CD4-positive, alpha-beta memory T cell (primary cell): ENCODE results near the gene PAEP. TPM values are rescaled to one million over a fixed set of nuclear protein-coding genes. Genes with fewer than 3 reads are reported as not detected.

Source experiments
- CTCF ChIA-PET: fragments of 350-600 bp; sonication (Branson Sonifier 250); formaldehyde crosslinking; loops from one replicate; lab custom pipeline; 2021; ENCODE audit warnings: inconsistent platforms; ENCODE audit not compliant: partially characterized antibody; lab: Charles Lee
- POLR2A ChIA-PET: fragments of 350-600 bp; sonication (Branson Sonifier 250); formaldehyde crosslinking; loops from one replicate; lab custom pipeline; 2021; ENCODE audit not compliant: partially characterized antibody; lab: Charles Lee
- DNase-seq, 5 donors: peaks; one replicate each; pipeline versions ENCODE4 v3.0.0 to v3.0.0-alpha.2; 2020 to 2022; ENCODE audit warnings: mixed read lengths in 1 of 5
- H3K27ac ChIP-seq: one replicate; pipeline ENCODE4 v1.7.0; 2013; ENCODE audit warnings: low read depth, low read length
- H3K27me3 ChIP-seq: 2 replicates; pipeline ENCODE4 v1.7.0; 2013; ENCODE audit warnings: mild to moderate bottlenecking, low read length, moderate library complexity; ENCODE audit not compliant: insufficient read depth
- H3K36me3 ChIP-seq: 2 replicates; pipeline ENCODE4 v1.7.0; 2013; ENCODE audit warnings: mild to moderate bottlenecking, low read length, moderate library complexity; ENCODE audit not compliant: insufficient read depth
- H3K4me1 ChIP-seq: 2 replicates; pipeline ENCODE4 v1.7.0; 2013; ENCODE audit warnings: mild to moderate bottlenecking, low read length, moderate library complexity; ENCODE audit not compliant: insufficient read depth
- H3K4me3 ChIP-seq, 2 donors: one replicate each; pipeline ENCODE4 v1.7.0; 2013; ENCODE audit warnings: low read length in 2 of 2, mild to moderate bottlenecking in 1 of 2
- H3K9me3 ChIP-seq, 2 donors: one replicate each; pipeline ENCODE4 v1.7.0; 2013; ENCODE audit warnings: low read length in 2 of 2, control low read depth in 1 of 2; ENCODE audit not compliant: control insufficient read depth in 1 of 2
- H3K27ac Mint-ChIP-seq, 7 donors: one replicate each; pipeline ENCODE4 v1.8.0; 2020 to 2021; ENCODE audit warnings: mixed read lengths in 7 of 7, mild to moderate bottlenecking in 6 of 7, inconsistent platforms in 3 of 7, moderate library complexity in 3 of 7
- H3K27me3 Mint-ChIP-seq, 2 donors: one replicate each; pipeline ENCODE4 v1.8.0; 2020 to 2021; ENCODE audit warnings: mixed read lengths in 2 of 2
- H3K36me3 Mint-ChIP-seq, 2 donors: one replicate each; pipeline ENCODE4 v1.8.0; 2020 to 2021; ENCODE audit warnings: mixed read lengths in 2 of 2, inconsistent platforms in 1 of 2, mild to moderate bottlenecking in 1 of 2
- H3K4me1 Mint-ChIP-seq, 4 donors: one replicate each; pipeline ENCODE4 v1.8.0; 2020 to 2021; ENCODE audit warnings: mixed read lengths in 4 of 4, mild to moderate bottlenecking in 1 of 4
- H3K4me3 Mint-ChIP-seq, 8 donors: one replicate each; pipeline ENCODE4 v1.8.0; 2020 to 2021; ENCODE audit warnings: mixed read lengths in 8 of 8, mild to moderate bottlenecking in 7 of 8, moderate library complexity in 6 of 8, inconsistent platforms in 3 of 8
- H3K9me3 Mint-ChIP-seq, 8 donors: one replicate each; pipeline ENCODE4 v1.8.0; 2020 to 2021; ENCODE audit warnings: mixed read lengths in 8 of 8, mild to moderate bottlenecking in 5 of 8, inconsistent platforms in 3 of 8, moderate library complexity in 1 of 8
- intact Hi-C: fragments of 100-400 bp; cut with micrococcal nuclease; formaldehyde crosslinking; loops from one replicate; pipeline ENCODE4 v1.15.1; 2023
- polyA plus RNA-seq, 2 donors: library from polyadenylated mRNA; unstranded; fragments of 300-500 nt; fragmentation: Illumina TruSeq; gene quantifications; one replicate each; pipeline ENCODE4 v1.2.3, GENCODE V29; 2021
- total RNA-seq, 2 experiments: library from RNA; stranded (reverse); gene quantifications; one replicate each; pipeline ENCODE4 v1.2.3, GENCODE V29; 2021

PAEP gene
- total and polyA plus RNA-seq, 4 experiments from 2014 or later: not detected

GRCh38 chr9:135572233-135572632, 10.7 kb downstream of the PAEP start:
- Mint-ChIP-seq H3K36me3 (peaks cover 0 to 4% of the 10 kb centered on the region in 2 donors), H3K27me3 (peaks cover 2% of the 10 kb centered on the region in 2 donors), H3K27ac (no peak overlapping the region), H3K4me1 (no peaks in the 10 kb centered on the region), H3K9me3 (peaks cover 0 to 12% (median 9%) of the 10 kb centered on the region in 8 donors), H3K4me3 (no peak overlapping the region)
- no peak overlapping the region for H3K4me3 ChIP-seq
- H3K27ac ChIP-seq: no peak overlapping the region
- CTCF ChIA-PET: no interaction called here
- H3K4me1 ChIP-seq: no peaks in the 10 kb centered on the region
- POLR2A ChIA-PET: no interaction called here
- intact Hi-C loops: no loop called here
- no peaks in the 10 kb centered on the region for H3K36me3 ChIP-seq
- DNase-seq: no peak
- no peaks in the 10 kb centered on the region for H3K9me3 ChIP-seq
- H3K27me3 ChIP-seq: no peaks in the 10 kb centered on the region

GRCh38 chr9:135573124-135573523, 11.6 kb downstream of the PAEP start:
- peaks cover 0 to 12% (median 9%) of the 10 kb centered on the region in 8 donors for H3K9me3 Mint-ChIP-seq
- CTCF ChIA-PET: no interaction called here
- H3K27ac Mint-ChIP-seq: no peak overlapping the region

GRCh38 chr9:135574331-135574730, 12.8 kb downstream of the PAEP start:
- intact Hi-C loops: no loop called here
- Histone ChIP-seq H3K4me3 (no peak overlapping the region), H3K27ac (no peak overlapping the region), H3K27me3 (no peaks in the 10 kb centered on the region), H3K36me3 (no peaks in the 10 kb centered on the region), H3K4me1 (no peaks in the 10 kb centered on the region), H3K9me3 (no peaks in the 10 kb centered on the region)
- Mint-ChIP-seq H3K4me3 (no peak overlapping the region), H3K36me3 (no peaks in the 10 kb centered on the region), H3K4me1 (no peaks in the 10 kb centered on the region), H3K27me3 (peaks cover 0 to 2% of the 10 kb centered on the region in 2 donors), H3K9me3 (peaks cover 0 to 7% (median 3%) of the 10 kb centered on the region in 8 donors), H3K27ac (no peak overlapping the region)
- DNase-seq: no peak
- ChIA-PET CTCF (no interaction called here), POLR2A (no interaction called here)

More at GRCh38 chr9:135573124-135573523, 11.6 kb downstream of the PAEP start:
- H3K27me3 ChIP-seq: no peaks in the 10 kb centered on the region
- Mint-ChIP-seq H3K36me3 (peaks cover 0 to 4% of the 10 kb centered on the region in 2 donors), H3K4me1 (no peaks in the 10 kb centered on the region), H3K4me3 (no peak overlapping the region), H3K27me3 (peaks cover 2% of the 10 kb centered on the region in 2 donors)
- intact Hi-C loops: no loop called here
- H3K9me3 ChIP-seq: no peaks in the 10 kb centered on the region
- H3K4me3 ChIP-seq: no peak overlapping the region
- H3K27ac ChIP-seq: no peak overlapping the region
- no peak for DNase-seq
- POLR2A ChIA-PET: no interaction called here
- H3K36me3 ChIP-seq: no peaks in the 10 kb centered on the region
- no peaks in the 10 kb centered on the region for H3K4me1 ChIP-seq

DNA sequence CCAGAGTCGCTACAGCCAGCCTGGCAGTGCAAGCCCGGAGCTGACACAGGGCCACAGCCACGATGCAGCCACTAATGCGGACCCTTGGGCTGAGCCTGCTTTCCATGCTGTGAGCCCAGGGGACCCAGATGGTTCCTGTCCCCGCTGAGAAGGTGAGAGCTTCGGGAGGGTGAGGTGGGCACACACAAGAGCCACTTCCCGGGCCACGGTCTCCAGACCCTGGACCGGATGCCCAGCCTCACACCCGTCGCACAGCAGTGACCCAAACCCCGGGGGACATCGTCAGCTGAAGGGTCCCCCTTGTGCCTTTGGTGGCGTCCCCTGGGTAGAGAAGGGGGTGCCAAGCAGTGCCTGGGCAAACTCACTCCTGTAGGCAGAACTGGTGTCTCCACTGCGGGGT, 13.4 kb downstream of the PAEP start:
- Histone ChIP-seq H3K4me3 (no peak overlapping the region), H3K4me1 (no peaks in the 10 kb centered on the region), H3K9me3 (no peaks in the 10 kb centered on the region), H3K27ac (no peak overlapping the region), H3K36me3 (no peaks in the 10 kb centered on the region), H3K27me3 (no peaks in the 10 kb centered on the region)
- Mint-ChIP-seq H3K9me3 (peaks cover 0 to 2% (median 0%) of the 10 kb centered on the region in 8 donors), H3K4me3 (no peak overlapping the region), H3K27me3 (peaks cover 0 to 2% of the 10 kb centered on the region in 2 donors), H3K4me1 (no peaks in the 10 kb centered on the region), H3K27ac (no peak overlapping the region), H3K36me3 (no peaks in the 10 kb centered on the region)
- intact Hi-C loops: no loop called here
- DNase-seq: no peak
- CTCF ChIA-PET: no interaction called here
- POLR2A ChIA-PET: no interaction called here

DNA sequence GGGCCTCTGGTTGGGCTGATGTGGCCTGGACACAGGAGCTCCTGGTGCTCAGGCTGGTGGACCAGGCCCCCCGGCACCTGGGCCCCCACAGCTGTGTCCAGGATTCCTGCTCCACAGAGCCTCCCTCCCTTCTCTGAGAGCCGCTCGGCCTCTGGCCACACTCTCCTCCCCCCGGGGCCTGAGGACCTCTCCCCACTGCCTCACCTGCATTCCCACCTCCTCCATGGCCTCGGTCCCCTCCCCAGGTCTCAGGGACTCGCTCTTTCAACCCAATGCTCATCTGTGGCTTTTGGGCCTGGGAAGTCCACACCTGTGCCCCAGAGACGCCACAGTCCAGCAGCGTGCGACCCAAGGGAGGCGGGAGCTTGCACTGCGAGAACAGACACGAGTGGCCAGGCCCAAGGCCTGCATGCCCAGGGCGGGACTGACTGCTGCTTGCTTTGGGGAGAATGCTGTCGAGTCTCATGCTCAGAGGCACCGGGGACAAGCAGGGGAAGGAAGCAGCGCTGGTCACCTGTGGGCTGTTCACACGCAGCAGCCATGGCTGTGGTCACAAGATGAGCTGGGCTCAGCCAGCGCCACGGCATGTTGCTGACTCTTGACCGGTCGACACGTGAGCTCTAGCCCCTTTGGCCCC, 14.6 kb downstream of the PAEP start:
- Mint-ChIP-seq H3K4me1 (no peaks in the 10 kb centered on the region), H3K4me3 (no peak overlapping the region), H3K36me3 (no peaks in the 10 kb centered on the region), H3K27ac (no peak overlapping the region), H3K9me3 (no peaks in the 10 kb centered on the region), H3K27me3 (peaks cover 0 to 3% of the 10 kb centered on the region in 2 donors)
- intact Hi-C loops: no loop called here
- Histone ChIP-seq H3K36me3 (no peaks in the 10 kb centered on the region), H3K9me3 (no peaks in the 10 kb centered on the region), H3K27ac (no peak overlapping the region), H3K4me1 (no peaks in the 10 kb centered on the region), H3K27me3 (no peaks in the 10 kb centered on the region), H3K4me3 (no peak overlapping the region)
- CTCF ChIA-PET: no interaction called here
- POLR2A ChIA-PET: no interaction called here
- no peak for DNase-seq

- intact Hi-C loops: no loop called here
- Histone ChIP-seq H3K9me3 (no peaks in the 10 kb centered on the region), H3K4me1 (no peaks in the 10 kb centered on the region), H3K27ac (no peak overlapping the region), H3K36me3 (no peaks in the 10 kb centered on the region), H3K27me3 (no peaks in the 10 kb centered on the region), H3K4me3 (no peak overlapping the region)
- Mint-ChIP-seq H3K27me3 (peaks cover 0 to 6% of the 10 kb centered on the region in 2 donors), H3K4me3 (peak overlapping the region in 1 of 8 donors; percentile 50), H3K36me3 (no peaks in the 10 kb centered on the region), H3K27ac (no peak overlapping the region), H3K9me3 (no peaks in the 10 kb centered on the region), H3K4me1 (no peaks in the 10 kb centered on the region)
- no peak for DNase-seq
- ChIA-PET POLR2A (no interaction called here), CTCF (no interaction called here)
These were observed 15.7 kb downstream of the PAEP start for GRCh38 chr9:135577256-135577655.

DNA sequence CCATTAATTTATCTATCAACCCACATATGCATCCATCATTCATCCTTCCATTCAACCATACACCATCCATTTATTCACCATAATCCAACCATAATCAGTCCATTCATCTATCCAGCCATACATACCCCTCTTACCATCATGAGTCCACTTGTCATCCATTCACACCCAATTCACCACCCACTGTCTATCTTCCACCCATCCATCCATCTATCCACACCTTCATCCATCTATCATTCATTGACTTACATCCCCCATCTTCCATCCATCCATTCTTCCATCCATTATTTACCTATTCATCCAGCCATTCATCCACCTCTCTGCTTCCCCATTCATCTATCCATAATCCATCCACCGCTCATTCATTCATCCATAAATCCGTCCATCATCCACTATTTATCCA, 17.8 kb downstream of the PAEP start:
- no peak overlapping the region for H3K27ac Mint-ChIP-seq
- intact Hi-C loops: no loop called here
- ChIA-PET CTCF (no interaction called here), POLR2A (no interaction called here)
- DNase-seq: no peak
- Histone ChIP-seq H3K27ac (no peak overlapping the region), H3K4me3 (no peak overlapping the region), H3K9me3 (no peaks in the 10 kb centered on the region), H3K4me1 (no peaks in the 10 kb centered on the region), H3K36me3 (no peaks in the 10 kb centered on the region), H3K27me3 (no peaks in the 10 kb centered on the region)
- no peaks in the 10 kb centered on the region for H3K4me1 Mint-ChIP-seq
- H3K9me3 Mint-ChIP-seq: no peaks in the 10 kb centered on the region
- H3K4me3 Mint-ChIP-seq: no peak overlapping the region
- peaks cover 3 to 9% of the 10 kb centered on the region in 2 donors for H3K27me3 Mint-ChIP-seq
- no peaks in the 10 kb centered on the region for H3K36me3 Mint-ChIP-seq
